LNCaP clone FGC (cell line): ENCODE measurements around the gene ATP1B3.

Source experiments
- DNase-seq: peaks from one replicate; pipeline ENCODE4 v3.0.0-alpha.2; 2011; ENCODE audit warnings: low read depth
- H3K4me3 ChIP-seq: 2 replicates; pipeline ENCODE4 v1.5.1; 2011; ENCODE audit warnings: mild to moderate bottlenecking, low read depth, low read length, control low read depth
- CTCF ChIP-seq: IDR thresholded peaks from 2 replicates; pipeline ENCODE4 v1.5.1; 2012; ENCODE audit warnings: mild to moderate bottlenecking; ENCODE audit not compliant: control insufficient read depth, insufficient read depth; ENCODE audit errors: extremely low read depth

ATP1B3 gene

DNA sequence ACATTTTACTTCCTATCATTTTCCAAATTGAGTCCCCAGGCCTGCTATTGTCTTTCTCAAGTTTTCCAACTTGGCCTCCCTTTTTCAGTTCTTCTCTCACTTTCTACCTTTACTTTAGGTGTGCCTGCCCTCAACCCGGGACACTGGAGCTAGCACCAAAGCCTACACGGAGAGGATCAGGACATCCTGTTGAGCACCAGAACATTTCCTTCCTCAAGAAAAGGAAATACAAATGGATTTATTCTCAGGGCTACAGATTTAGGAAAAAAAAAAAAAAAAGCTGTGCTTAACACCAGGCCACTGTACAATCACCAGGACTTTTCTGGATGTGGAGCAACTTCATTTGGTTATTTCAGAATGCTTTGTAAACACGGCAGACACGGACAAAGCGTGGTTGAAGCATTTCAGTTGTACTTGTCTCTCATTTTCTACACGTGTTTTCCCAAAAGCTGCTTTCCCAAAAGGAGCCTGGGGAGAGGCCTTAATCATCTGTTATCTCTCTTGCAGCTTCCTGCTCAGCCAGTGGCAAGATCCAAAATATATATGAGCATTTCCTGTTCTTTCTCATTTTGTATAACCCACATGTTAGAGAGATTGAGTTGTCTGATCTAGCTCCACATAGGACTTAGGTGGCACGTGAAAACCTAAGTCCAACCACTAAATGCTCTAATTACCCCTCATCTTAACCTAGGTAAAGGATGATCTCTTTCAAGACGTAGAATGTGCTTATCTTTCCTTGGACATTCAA, 15.5 kb upstream of the ATP1B3 start:
- no peak for DNase-seq
- H3K4me3 ChIP-seq: no peak overlapping the region
- TF ChIP-seq CTCF: no peak

DNA sequence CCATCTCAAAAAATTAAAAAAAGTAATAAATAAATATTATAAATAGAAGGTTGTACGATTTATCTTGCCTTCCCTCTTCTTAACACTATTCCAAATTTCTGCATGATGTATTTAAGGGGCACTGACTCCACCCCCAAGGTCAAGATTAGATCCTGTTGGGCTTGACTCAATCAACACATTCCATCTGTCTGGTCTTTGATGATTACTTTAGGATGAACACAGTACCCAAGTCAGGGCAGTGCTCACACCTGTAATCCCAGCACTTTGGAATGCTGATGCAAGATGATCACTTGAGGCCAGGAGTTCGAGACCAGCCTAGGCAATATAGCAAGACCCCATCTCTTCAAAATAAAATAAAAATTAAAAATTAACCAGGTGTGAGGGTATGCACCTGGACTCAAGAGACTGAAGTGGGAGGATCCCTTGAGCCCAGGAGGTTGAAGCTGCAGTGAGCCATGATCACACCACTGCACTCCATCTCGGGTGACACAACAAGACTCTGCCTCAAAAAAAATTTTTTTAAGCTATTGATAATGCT, 14.1 kb upstream of the ATP1B3 start:
- H3K4me3 ChIP-seq: no peak overlapping the region
- no peak for DNase-seq
- no peak for TF ChIP-seq CTCF

DNA sequence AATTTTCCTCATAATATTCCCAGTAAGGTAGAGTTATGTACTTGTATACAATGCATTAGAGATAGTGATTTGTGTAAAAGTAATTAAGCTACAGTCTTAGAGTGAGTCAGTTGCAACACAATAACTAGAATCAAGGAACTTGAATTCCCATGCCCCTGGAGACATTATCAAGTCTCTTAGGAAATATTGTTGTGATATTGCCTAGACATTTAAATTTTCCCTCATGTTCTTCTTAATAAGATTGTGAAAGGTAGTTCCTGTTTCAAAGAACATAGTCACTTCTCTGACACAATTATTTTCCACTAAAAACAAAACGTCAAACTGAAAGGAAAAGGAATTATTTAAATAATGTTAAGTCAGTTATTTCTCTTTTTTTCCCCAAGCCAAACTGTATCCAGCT, 13.0 kb upstream of the ATP1B3 start:
- DNase-seq: no peak
- no peak overlapping the region for H3K4me3 ChIP-seq
- TF ChIP-seq CTCF: no peak

GRCh38 chr3:141864281-141864970, 12.0 kb upstream of the ATP1B3 start:
- no peak for DNase-seq
- TF ChIP-seq CTCF: no peak
- no peak overlapping the region for H3K4me3 ChIP-seq

DNA sequence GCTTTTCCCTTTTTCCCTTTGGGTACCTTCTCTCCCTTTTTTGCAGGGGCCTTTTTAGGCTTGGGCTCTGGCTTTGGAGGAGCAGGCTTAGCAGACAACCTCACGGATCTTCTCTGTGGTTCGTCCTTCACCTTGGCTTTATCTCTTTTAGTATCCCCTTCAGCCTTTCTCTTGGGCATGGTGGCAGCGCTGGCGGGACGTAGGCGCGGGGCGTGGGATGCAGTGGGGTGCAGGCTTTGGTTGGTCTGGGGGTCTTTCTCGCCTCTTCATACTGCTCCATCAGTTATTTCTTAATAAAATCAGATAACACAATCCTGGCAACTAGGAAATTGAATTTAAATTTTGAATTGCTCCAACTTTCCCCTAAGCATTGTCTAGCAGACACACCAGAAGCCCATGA, 11.3 kb upstream of the ATP1B3 start:
- no peak for DNase-seq
- no peak overlapping the region for H3K4me3 ChIP-seq
- TF ChIP-seq CTCF: no peak

- no peak for TF ChIP-seq CTCF
- no peak for DNase-seq
- no peak overlapping the region for H3K4me3 ChIP-seq
Observed at GRCh38 chr3:141870091-141870687, 6.3 kb upstream of the ATP1B3 start.
